Ecto neural progenitor cell (in vitro differentiated cells): ENCODE data around the gene PPP1R7.
"Not testable (repeated sequence)": the region's sequence is repeated elsewhere in the genome, so short reads cannot be mapped to it uniquely, and the experiment has no call there.

Experiments
- DNase-seq: peaks from one replicate; pipeline ENCODE4 v3.0.0-alpha.2; 2018; ENCODE audit warnings: low spot score

Gene PPP1R7, protein sequence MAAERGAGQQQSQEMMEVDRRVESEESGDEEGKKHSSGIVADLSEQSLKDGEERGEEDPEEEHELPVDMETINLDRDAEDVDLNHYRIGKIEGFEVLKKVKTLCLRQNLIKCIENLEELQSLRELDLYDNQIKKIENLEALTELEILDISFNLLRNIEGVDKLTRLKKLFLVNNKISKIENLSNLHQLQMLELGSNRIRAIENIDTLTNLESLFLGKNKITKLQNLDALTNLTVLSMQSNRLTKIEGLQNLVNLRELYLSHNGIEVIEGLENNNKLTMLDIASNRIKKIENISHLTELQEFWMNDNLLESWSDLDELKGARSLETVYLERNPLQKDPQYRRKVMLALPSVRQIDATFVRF

DNA sequence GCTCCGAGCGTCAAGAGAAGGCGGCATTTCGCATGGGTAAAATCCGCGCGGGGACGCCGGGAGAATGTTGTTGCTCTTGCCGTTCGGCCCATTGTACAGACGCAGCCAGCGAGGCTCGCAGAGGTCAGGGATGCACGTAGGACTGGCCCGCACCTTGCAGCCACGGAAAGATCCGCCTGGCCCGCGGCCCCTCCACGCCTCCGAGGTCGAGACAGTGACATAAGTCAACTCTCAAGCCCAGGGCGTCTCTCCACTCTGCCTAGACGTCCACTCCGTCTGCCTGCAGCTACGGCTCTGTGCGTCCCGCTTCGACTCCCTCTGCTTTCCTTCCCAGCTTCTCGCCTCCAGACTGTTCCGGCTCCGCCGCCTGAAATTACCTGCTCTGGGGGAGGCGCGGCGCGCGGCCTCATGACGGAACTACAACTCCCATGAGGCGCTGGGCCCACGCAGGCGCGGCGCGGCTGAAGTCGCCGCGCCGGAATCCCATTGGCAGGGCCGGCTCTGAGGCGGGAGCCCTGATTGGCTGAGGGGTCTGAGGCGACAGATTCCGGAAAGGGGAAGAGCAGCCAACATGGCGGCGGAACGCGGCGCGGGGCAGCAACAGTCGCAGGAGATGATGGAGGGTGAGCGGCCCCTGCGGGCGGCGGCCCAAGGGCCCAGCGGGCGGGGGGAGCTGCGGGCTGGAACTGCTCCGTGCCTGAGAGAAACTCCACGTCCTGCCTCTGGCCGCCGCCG is at the start of gene PPP1R7:
Gene PPP1R7, plus strand, starts transcription at position 543 of the 735 bp plus-strand sequence. Its CDS starts 29 bp downstream, at position 572.
- DNase-seq: peak; percentile 97

DNA sequence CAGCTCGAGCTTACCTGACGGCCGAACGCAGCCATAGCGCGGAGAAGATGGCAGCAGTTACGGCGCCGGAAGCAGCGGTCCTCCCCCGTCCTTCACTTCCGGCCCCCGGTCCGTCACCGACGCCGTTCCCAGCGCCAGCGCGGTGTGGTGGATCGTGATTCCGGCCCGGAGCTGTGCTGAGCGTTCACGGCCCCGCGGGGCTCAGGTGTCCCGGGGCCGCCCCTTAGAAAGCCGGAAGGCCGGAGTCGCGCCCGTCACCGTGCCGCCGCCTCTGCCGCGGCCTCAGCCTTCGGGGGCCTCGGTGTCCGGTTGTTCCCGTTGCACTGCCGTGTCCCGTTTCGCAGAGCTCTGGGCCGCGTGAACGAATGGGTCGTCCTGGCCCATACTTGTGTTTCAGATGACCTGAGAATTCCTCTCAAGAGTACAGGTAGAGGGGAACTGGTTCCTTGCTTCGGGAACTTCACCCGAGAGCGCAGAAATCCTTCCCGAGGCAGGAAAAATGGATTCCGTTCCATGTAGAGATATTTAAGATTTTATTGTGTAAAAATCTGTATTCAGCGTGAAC is 47.9 kb upstream of the PPP1R7 start, which contains the start of gene MTERF4:
Gene MTERF4, minus strand, starts transcription at position 49 of the 565 bp plus-strand sequence. Its CDS starts 14 bp downstream, at position 35.
- peak; percentile 92 for DNase-seq

DNA sequence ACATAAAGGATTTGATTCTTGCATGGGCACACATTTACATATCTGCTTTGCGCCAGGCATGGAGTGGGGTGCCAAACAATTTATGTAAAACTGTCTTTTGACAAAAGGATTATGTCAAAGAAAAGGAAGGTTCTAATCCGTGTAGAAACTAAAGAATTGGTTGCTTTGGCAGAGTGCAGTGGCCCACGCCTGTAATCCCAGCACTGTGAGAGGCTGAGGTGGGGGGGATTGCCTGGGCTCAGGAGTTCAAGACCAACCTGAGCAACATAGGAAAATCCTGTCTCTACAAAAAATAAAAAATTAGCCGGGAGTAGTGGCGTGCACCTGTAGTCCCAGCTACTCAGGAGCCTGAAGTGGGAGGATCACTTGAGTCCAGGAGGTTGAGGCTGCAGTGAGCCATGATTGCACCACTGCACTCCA is 47.1 kb upstream of the PPP1R7 start:
- DNase-seq: no peak

GRCh38 chr2:241104611-241105010 is 45.7 kb upstream of the PPP1R7 start:
- not testable (repeated sequence) for DNase-seq

- no peak for DNase-seq
These were observed 44.6 kb upstream of the PPP1R7 start for GRCh38 chr2:241105641-241106040.

DNA sequence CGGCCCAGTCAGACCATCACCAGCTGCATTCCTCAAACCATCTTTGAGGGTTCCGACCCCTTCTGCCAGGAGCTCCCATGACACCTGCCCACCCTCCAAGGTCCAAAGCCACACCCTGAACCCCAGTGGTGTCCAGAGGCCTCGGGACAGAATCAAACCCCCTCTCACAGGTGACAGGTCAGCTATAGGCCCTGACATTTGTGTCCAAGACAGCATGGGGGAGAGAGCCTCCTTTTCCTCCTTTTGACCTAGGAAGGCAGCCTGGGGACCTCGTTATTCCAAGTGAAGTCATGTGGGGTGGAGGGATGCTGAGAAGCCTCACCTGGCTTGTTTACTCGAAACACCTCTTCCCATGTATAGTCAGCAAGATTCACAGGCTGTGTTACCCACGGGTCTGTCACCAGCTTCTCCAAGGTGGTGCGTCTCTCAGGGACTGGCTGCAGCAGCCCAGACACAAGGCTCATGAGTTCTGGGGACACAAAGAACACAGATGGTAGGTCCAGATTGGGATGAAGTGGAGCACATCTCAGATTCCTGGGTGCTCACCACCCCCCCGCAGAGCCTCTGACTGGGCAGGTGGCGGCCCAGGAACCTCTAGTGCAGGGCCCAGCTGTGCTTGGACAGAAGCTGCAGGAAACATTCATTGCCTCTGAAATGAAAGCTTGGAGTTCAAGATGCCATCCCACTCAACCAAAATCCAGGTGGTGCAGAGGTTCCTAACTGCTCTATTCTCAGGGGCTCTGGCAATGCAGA is 43.1 kb upstream of the PPP1R7 start:
- DNase-seq: no peak

- DNase-seq: no peak
These were observed 41.7 kb upstream of the PPP1R7 start for GRCh38 chr2:241108271-241109209.

DNA sequence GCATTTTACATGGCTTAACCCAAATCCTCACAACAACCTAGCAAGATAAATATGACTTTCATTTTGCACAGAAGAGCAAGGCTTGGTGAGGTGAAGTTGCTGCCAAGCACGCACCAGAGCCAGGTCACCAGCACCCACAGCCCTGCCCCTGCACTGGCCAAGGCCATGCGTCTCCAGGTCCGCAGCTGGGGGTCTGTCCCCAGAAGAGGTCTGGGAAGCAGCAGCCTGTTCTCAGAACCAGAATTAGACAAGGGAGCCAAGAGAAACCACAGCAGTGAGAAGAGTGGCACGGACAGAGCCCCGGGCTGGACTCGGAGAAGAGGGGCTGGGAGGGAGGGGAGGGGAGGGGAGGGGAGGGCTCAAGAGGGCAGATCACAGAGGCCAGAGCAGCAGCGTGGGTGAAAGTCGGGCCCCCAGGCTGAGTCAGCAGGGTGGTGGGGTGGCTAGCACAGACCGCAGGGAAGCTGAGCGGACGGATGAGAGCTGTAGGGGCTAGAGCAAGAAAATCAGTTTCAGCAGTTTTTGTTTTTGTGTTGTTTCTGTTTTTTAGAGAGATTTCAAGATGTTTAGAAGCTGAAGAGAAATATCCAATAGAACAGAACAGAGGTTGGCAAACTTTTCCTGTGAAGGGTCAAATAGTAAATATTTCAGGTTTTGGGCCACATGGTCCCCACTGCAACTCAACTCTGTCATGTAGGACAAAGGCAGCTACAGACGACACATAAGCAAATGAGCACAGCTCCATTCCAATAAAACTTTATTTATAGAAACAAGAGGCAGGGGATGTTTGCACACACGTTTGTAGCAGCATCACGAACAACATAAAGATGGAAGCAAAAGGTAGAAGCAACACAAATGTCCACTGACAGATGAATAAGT is 40.8 kb upstream of the PPP1R7 start:
- no peak for DNase-seq

- no peak for DNase-seq
These were observed 40.1 kb upstream of the PPP1R7 start for GRCh38 chr2:241110089-241110606.

GRCh38 chr2:241110607-241111439 is 39.4 kb upstream of the PPP1R7 start:
- DNase-seq: no peak

DNA sequence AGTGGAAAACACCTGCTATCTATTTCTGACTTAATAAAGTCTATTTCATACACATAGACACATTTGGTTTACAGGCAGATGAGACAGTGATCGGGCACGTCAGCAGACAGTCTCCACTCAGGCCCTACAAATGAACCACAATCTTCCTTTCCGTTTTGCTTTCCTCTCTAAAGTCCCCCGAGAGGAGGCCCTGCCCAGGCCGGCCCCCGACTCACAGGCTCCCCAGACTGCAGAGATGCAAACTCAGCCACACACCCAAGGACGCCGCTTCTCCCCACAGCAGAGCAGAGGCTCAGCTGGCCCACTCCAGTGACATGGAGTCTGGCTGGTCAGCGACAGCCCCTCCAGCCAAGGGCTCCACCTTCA is 38.8 kb upstream of the PPP1R7 start:
- no peak for DNase-seq

GRCh38 chr2:241112046-241112445 is 38.2 kb upstream of the PPP1R7 start:
- DNase-seq: no peak

GRCh38 chr2:241112592-241112991 is 37.7 kb upstream of the PPP1R7 start:
- DNase-seq: no peak

- no peak for DNase-seq
These were observed 35.4 kb upstream of the PPP1R7 start for GRCh38 chr2:241114836-241115235.

GRCh38 chr2:241115361-241115760 is 34.9 kb upstream of the PPP1R7 start:
- no peak for DNase-seq

- DNase-seq: no peak
These were observed 33.4 kb upstream of the PPP1R7 start for GRCh38 chr2:241116606-241117560.

- no peak for DNase-seq
These were observed 31.3 kb upstream of the PPP1R7 start for GRCh38 chr2:241118737-241119505.
